K562 (cell line): ENCODE data around the gene SERPINE1. TPM values are rescaled to one million over a fixed set of nuclear protein-coding genes. Genes with fewer than 3 reads are reported as not detected.
A peak's percentile ranks its signal among the peaks of the same experiment; 100 is the strongest.

Experiments used
- ATAC-seq: fragments of 200-7000 bp; cut with Tn5 transposase; 3 replicates; pipeline ENCODE4 v1.9.1; 2020; ENCODE audit warnings: moderate library complexity
- BruUV-seq: library from RNA; stranded (reverse); fragments of 400-500 nt; replicated peaks from 2 replicates; lab custom pipeline; 2021; lab: Mats Ljungman, UMichigan
- CTCF ChIA-PET: fragments of 300-600 bp; formaldehyde crosslinking; extraction: SDS; loops from one replicate; lab custom pipeline; 2021; ENCODE audit warnings: low intra/inter-chr PET ratio; lab: Yijun Ruan, JAX
- POLR2A ChIA-PET: fragments of 300-600, 350-650 bp; sonication (Branson Sonifier 250); formaldehyde crosslinking; extraction: SDS; loops from one replicate; lab custom pipeline; 2021; ENCODE audit warnings: antibody characterized with exemption, inconsistent platforms; lab: Yijun Ruan, JAX
- DNase-seq, 4 experiments: peaks; one replicate each; pipeline versions ENCODE4 v3.0.0 to v3.0.0-alpha.2; 2011 to 2018; ENCODE audit warnings: low spot score in 3 of 4, mixed read lengths in 3 of 4; ENCODE audit errors: extremely low read depth in 1 of 4
- FAIRE-seq: peaks from 2 replicates; lab custom pipeline; 2011; peaks lifted over from hg19 to GRCh38; lab: Jason Lieb, UNC
- H2AFZ ChIP-seq: 2 replicates; pipeline ENCODE4 v1.6.0; 2011; ENCODE audit warnings: low read depth, low read length, control low read depth, inconsistent platforms
- H3K27ac ChIP-seq: fragments of 200-600 bp; 3 replicates; pipeline ENCODE4 v1.8.0; 2011; ENCODE audit warnings: low read depth, mild to moderate bottlenecking, control low read depth, inconsistent platforms, low read length, moderate library complexity, mixed read lengths; ENCODE audit errors: extremely low read depth
- H3K27me3 ChIP-seq, 2 experiments: fragments of 300-600 bp in 1 of 2; 2 replicates in 1 of 2; 3 replicates in 1 of 2; pipeline versions ENCODE4 v1.6.0 to v1.8.0; 2011; ENCODE audit warnings: inconsistent platforms in 2 of 2, low read length in 2 of 2, mild to moderate bottlenecking in 1 of 2, mixed read lengths in 1 of 2, moderate library complexity in 1 of 2; ENCODE audit not compliant: control insufficient read depth in 2 of 2, insufficient read depth in 2 of 2
- H3K36me3 ChIP-seq: fragments of 300-600 bp; 3 replicates; pipeline ENCODE4 v1.8.0; 2011; ENCODE audit warnings: mild to moderate bottlenecking, low read length, inconsistent platforms; ENCODE audit not compliant: control insufficient read depth, insufficient read depth
- H3K4me1 ChIP-seq, 2 experiments: fragments of 200-600 bp in 1 of 2; replicated peaks in 1 of 2; 2 replicates in 1 of 2; 3 replicates in 1 of 2; pipeline versions ENCODE4 v1.5.1 to v1.8.0; 2011; ENCODE audit warnings: inconsistent platforms in 2 of 2, low read length in 2 of 2, mild to moderate bottlenecking in 1 of 2, mixed read lengths in 1 of 2, moderate library complexity in 1 of 2; ENCODE audit not compliant: control insufficient read depth in 2 of 2, insufficient read depth in 2 of 2
- H3K4me2 ChIP-seq: 2 replicates; pipeline ENCODE4 v1.6.1; 2011; ENCODE audit warnings: low read length, control low read depth, inconsistent platforms, mixed read lengths; ENCODE audit not compliant: insufficient read depth
- H3K4me3 ChIP-seq: fragments of 200-600 bp; sonication (generic), shearing (Covaris generic); 2 replicates; pipeline ENCODE4 v1.5.1; 2016; ENCODE audit warnings: control low read depth, inconsistent platforms
- H3K79me2 ChIP-seq: fragments of 200-600 bp; 3 replicates; pipeline ENCODE4 v1.8.0; 2011; ENCODE audit warnings: low read length, inconsistent platforms; ENCODE audit not compliant: control insufficient read depth, insufficient read depth
- H3K9ac ChIP-seq, 2 experiments: 2 replicates each; pipeline versions ENCODE4 v1.6.0 to v1.6.1; 2011; ENCODE audit warnings: low read depth in 2 of 2, low read length in 2 of 2, control low read depth in 1 of 2, inconsistent platforms in 1 of 2, mild to moderate bottlenecking in 1 of 2, mixed read lengths in 1 of 2; ENCODE audit not compliant: insufficient read depth in 1 of 2
- H3K9me1 ChIP-seq: one replicate; pipeline ENCODE4 v1.6.0; 2011; ENCODE audit warnings: inconsistent platforms, mild to moderate bottlenecking, low read length, moderate library complexity; ENCODE audit not compliant: control insufficient read depth, insufficient read depth
- H3K9me3 ChIP-seq: replicated peaks from 2 replicates; pipeline ENCODE4 v1.5.1; 2011; ENCODE audit warnings: low read depth, low read length, inconsistent platforms; ENCODE audit not compliant: control insufficient read depth, insufficient read depth
- H4K20me1 ChIP-seq: replicated peaks from 2 replicates; pipeline ENCODE4 v1.6.1; 2011; ENCODE audit warnings: low read length, inconsistent platforms, mixed read lengths; ENCODE audit not compliant: control insufficient read depth, insufficient read depth
- CHD2 ChIP-seq: IDR thresholded peaks from 2 replicates; pipeline ENCODE4 v1.6.1; 2011; ENCODE audit warnings: low read depth, low read length
- EGR1 ChIP-seq: fragments of 450-650 bp; conservative IDR thresholded peaks from 2 replicates; pipeline ENCODE4 v1.6.1; 2017; ENCODE audit warnings: mild to moderate bottlenecking
- HMG20B ChIP-seq: fragments of 250-450 bp; sonication (Bioruptor Pico); IDR thresholded peaks from 2 replicates; pipeline ENCODE4 v1.5.0; 2021; ENCODE audit warnings: mild to moderate bottlenecking
- ZFP1 ChIP-seq: fragments of 450-650 bp; formaldehyde crosslinking; IDR thresholded peaks from 2 replicates; pipeline ENCODE4 v1.4.0; 2020; ENCODE audit warnings: mild to moderate bottlenecking, mixed read lengths
- WGBS: fragments of 100-300 bp; shearing (Covaris generic); methylation state at CpG from one replicate; pipeline ENCODE4 v1.1.6; 2016; ENCODE audit warnings: low coverage, mixed read lengths; ENCODE audit not compliant: insufficient coverage; ENCODE audit errors: missing lambda C conversion rate; 5-methylcytosine and 5-hydroxymethylcytosine counted together
- in situ Hi-C: fragments of 300-500 bp; cut with MboI; formaldehyde crosslinking; loops from 4 replicates; pipeline ENCODE4 v1.15.0; 2018; ENCODE audit warnings: inconsistent platforms, mixed read lengths
- intact Hi-C: fragments of 100-400 bp; cut with micrococcal nuclease; formaldehyde crosslinking; loops from 2 replicates; pipeline ENCODE4 v1.14.2; 2022
- polyA plus RNA-seq, 8 experiments: library from polyadenylated mRNA; depleted of rRNA in 4 of 8; stranded (reverse) in 5 of 8; unstranded in 3 of 8; fragments of >200 nt; fragmentation: Nextera tagmentation in 2 of 8; fragmentation: Illumina TruSeq in 1 of 8; extraction: Ambion mirVana in 2 of 8; extraction: Trizol in 1 of 8; gene quantifications; 2 replicates each; pipeline versions ENCODE4 v1.2.1 to v1.2.3, GENCODE V29; 2011 to 2014; ENCODE audit warnings: inconsistent platforms in 1 of 8, missing spikeins in 1 of 8
- total RNA-seq, 7 experiments: library from RNA; depleted of rRNA in 6 of 7; stranded (reverse); fragments of >200 nt in 6 of 7; fragmentation: Illumina TruSeq in 2 of 7; extraction: Trizol in 2 of 7; gene quantifications; 2 replicates each; pipeline versions ENCODE4 v1.2.1 to v1.2.3, GENCODE V29; 2011 to 2021; ENCODE audit warnings: low replicate concordance in 1 of 7
- TF ChIP-seq, protein P1 (sequence below): conservative IDR thresholded peaks from 2 replicates; pipeline ENCODE4 v1.6.1; 2011; ENCODE audit warnings: low read depth, mild to moderate bottlenecking, low read length; ENCODE audit not compliant: control insufficient read depth

The SERPINE1 gene
- total and polyA plus RNA-seq, 9 of the 15 experiments (the other 6 are each of a cell fraction or from before 2014, with no cell fraction given) = 0.22 to 4.8 (median 0.91) TPM

DNA sequence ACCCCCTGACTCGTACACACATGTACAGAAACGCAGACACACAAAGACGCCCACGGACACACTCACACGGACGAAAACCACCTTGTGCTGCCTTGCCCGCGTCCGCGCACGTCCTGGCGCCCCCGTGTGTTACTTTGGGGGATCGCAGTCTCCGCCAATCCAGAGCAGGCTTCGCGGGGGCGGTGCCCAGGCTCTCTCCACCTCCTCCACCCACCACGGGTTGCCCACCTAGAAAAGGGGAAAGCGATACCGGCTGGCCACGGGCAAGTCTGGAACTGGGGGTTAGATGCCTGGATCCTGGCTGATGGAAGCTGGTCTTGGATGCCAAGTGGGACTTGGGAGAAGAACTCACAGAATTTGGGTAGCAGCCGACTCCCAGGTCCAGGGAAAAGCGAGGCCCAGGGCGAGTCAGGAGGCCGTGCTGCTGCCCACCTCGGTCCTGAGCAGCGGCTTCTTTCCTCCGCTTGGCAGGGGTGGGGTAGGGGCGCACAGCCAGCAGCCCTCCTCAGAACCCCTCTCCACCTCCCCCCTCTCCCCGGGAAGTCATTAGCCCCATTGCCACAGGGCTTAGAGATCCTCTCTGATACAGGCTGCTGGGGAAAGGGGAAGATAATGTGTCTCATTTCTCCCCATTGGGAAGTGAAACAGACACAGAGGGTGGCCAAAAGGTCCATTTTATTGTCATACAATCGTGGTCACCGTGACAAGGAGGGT lies 43.1 kb downstream of the SERPINE1 start (continued):
- TF ChIP-seq, protein P1, sequence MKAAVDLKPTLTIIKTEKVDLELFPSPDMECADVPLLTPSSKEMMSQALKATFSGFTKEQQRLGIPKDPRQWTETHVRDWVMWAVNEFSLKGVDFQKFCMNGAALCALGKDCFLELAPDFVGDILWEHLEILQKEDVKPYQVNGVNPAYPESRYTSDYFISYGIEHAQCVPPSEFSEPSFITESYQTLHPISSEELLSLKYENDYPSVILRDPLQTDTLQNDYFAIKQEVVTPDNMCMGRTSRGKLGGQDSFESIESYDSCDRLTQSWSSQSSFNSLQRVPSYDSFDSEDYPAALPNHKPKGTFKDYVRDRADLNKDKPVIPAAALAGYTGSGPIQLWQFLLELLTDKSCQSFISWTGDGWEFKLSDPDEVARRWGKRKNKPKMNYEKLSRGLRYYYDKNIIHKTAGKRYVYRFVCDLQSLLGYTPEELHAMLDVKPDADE = no peak
- no peak for TF ChIP-seq HMG20B (CRISPR knock-in tag)
- no peak for TF ChIP-seq CHD2

DNA sequence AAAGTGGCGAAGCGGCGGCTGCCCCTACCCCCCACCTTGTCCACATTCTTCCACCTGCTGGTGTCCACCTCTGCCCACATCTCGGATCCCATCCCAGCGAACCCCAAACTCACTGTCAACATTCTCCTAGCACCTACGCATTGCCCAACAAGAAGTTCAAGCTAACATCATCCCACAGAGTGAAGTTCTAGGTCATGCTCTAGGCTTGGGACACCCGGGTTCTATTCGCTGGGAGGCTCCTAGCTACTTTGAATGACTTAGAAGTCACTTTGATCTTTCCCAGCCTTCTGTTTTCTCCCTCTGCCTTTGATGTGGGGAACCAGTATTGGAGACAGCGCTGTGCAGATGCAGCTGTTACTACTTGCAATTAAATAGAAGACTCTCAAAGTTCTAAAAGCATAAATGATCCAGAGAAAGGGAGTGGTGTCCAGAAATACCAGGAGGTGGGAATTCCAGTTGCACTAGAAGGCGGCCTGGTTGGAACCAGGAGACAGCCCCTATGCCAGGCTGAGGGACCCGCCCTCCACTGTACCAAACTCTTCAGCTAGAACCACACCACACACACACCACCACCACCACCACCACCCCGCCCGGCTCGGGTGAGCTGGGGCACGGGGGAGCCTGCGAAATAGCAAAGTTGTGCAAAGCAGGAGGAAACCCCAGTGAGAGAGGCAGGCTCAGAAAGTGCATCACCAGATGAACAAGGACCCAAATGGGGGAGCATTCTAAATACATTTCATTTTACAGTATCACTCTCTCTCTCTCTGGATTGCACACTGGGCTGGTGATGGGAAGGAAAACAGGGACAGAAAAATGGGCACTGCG lies 43.9 kb downstream of the SERPINE1 start:
- ChIA-PET POLR2A (interaction anchor here (0.5 to 0.7 kb wide), 4 partner anchors 76 to 575 kb away, joined by 3 read pairs; no protein-coding TSS in a partner anchor), CTCF (interaction anchor here (0.6 to 2.4 kb wide), 5 partner anchors 22 to 119 kb away, joined by 3 to 20 read pairs (median 3); no protein-coding TSS in a partner anchor)
- ATAC-seq (no peak), FAIRE-seq (no peak), DNase-seq (no peak)
- TF ChIP-seq EGR1 (0 out of 2 replicates have a peak, but pooled peaks have one; percentile 5), ZFP1 (no peak)
- Histone ChIP-seq H3K27ac (no peak overlapping the region), H2AFZ (no peak overlapping the region), H3K9me3 (no peaks in the 10 kb centered on the region), H3K9me1 (peaks cover 6% of the 10 kb centered on the region), H3K4me3 (no peak overlapping the region), H3K27me3 (peaks cover 26 to 37% of the 10 kb centered on the region in 2 experiments; a peak in 4 of 5 replicates), H3K4me2 (no peak overlapping the region), H3K4me1 (peaks cover 26 to 59% of the 10 kb centered on the region in 2 experiments), H3K36me3 (no peaks in the 10 kb centered on the region), H3K9ac (no peak overlapping the region), H3K79me2 (no peaks in the 10 kb centered on the region), H4K20me1 (peaks cover 14% of the 10 kb centered on the region)
- in situ Hi-C loops = no loop called here
- 5% methylated on average over 17 of the region's 17 CpGs for WGBS
- BruUV-seq = no TSS peak
- intact Hi-C loops = no loop called here
